ENCODE measurements around the gene TRIM21. TPM values are rescaled to one million over a fixed set of nuclear protein-coding genes. Genes with fewer than 3 reads are reported as not detected.

Gene TRIM21
- total RNA-seq (2014; rRNA removed; shearing (Covaris generic); ENCODE audit: low replicate concordance), result 15.1 and 24.7 TPM in 2 replicates

DNA sequence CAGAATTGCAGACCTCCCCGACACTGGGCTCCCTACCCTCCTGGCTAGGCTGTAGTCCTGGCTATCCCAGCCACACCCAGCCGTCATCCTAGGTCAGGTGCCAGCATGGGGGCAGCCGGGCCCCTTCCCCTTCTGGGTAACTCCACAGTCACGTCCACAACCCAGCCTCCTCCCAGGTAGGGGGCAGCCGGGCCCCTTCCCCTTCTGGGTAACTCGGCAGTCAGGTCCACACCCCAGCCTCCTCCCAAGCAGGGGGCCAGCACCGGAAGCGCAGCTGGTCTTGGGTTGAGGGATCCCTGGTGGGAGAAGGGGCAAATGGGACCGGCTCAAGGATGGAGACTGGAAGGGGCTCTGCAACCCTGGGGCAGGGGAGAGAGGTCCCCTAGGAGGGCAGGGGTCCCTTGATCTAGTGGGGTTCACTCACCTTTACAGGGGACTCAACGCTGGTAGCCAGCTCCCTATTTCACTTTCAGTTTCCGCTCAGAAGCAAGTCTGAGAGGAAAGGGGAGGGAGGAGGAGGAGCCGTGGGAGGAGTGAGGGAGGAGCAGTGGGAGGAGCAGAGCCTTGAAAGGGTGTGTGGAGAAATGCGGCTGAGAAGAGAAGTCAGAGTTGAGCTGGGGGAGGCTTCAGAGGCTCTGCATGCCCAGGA lies at the start of gene TRIM21:
Gene TRIM21 (minus strand): TSS at position 494 of the 649 bp plus-strand sequence. CDS start 3,293 bp downstream, outside the sequence.
- Histone ChIP-seq H4K20me1 (ENCODE audit: insufficient read depth, low read depth, low read length) (no peaks in the 10 kb centered on the region), H3K4me2 (ENCODE audit: low read depth, low read length, poor library complexity, severe bottlenecking) (peak within 1 kb of the TSS; percentile 82), H3K9ac (ENCODE audit: low read length) (peak within 1 kb of the TSS; percentile 87), H3K79me2 (ENCODE audit: low read length) (peaks cover 10% of the 10 kb centered on the region), H3K9me3 (ENCODE audit: low read length) (no peaks in the 10 kb centered on the region), H3K36me3 (ENCODE audit: insufficient read depth, low read length) (0 out of 2 replicates have a peak, but pooled peaks cover 1% of the 10 kb centered on the region), H2AFZ (ENCODE audit: low read length) (peak within 1 kb of the TSS; percentile 95), H3K27ac (ENCODE audit: low read length) (no peak within 1 kb of the TSS), H3K27me3 (ENCODE audit: low read length) (no peaks in the 10 kb centered on the region), H3K4me3 (ENCODE audit: low read length) (peak within 1 kb of the TSS; percentile 94), H3K9me2 (replicated peaks; ENCODE audit: insufficient read depth, low read length) (no peaks in the 10 kb centered on the region), H3K4me1 (ENCODE audit: low read length) (peaks cover 9% of the 10 kb centered on the region)
- DNase-seq, result peak; percentile 94

DNA sequence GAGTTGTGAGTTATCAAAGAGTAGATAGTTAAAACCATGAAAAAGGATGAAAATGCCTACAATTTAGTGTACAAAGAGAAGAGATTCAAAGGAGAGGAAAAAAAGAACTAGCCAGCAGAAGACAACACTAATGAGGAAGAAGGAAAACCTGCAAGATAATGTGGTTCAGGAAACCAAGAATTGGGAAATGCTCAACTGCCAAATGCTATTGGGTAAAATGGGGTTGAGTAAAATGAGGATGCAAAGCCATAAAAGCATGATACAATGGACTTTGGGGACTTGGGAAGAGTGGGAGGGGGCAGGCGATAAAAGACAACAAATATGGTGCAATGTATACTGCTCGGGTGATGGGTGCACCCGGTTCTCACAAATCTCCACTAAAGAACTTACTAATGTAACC lies 48.0 kb upstream of the TRIM21 start:
- H3K27ac ChIP-seq (ENCODE audit: low read length), result no peak overlapping the region
- no peak overlapping the region for H3K4me2 ChIP-seq (ENCODE audit: low read depth, low read length, poor library complexity, severe bottlenecking)
- no peaks in the 10 kb centered on the region for H3K4me1 ChIP-seq (ENCODE audit: low read length)
- no peak overlapping the region for H2AFZ ChIP-seq (ENCODE audit: low read length)
- H3K9me3 ChIP-seq (ENCODE audit: low read length), result no peaks in the 10 kb centered on the region
- H3K79me2 ChIP-seq (ENCODE audit: low read length), result no peaks in the 10 kb centered on the region
- H3K27me3 ChIP-seq (ENCODE audit: low read length), result no peaks in the 10 kb centered on the region
- DNase-seq, result no peak
- no peak overlapping the region for H3K4me3 ChIP-seq (ENCODE audit: low read length)
- no peaks in the 10 kb centered on the region for H3K36me3 ChIP-seq (ENCODE audit: insufficient read depth, low read length)
- H3K9me2 ChIP-seq (replicated peaks; ENCODE audit: insufficient read depth, low read length), result no peaks in the 10 kb centered on the region
- no peak overlapping the region for H3K9ac ChIP-seq (ENCODE audit: low read length)
- no peaks in the 10 kb centered on the region for H4K20me1 ChIP-seq (ENCODE audit: insufficient read depth, low read depth, low read length)

DNA sequence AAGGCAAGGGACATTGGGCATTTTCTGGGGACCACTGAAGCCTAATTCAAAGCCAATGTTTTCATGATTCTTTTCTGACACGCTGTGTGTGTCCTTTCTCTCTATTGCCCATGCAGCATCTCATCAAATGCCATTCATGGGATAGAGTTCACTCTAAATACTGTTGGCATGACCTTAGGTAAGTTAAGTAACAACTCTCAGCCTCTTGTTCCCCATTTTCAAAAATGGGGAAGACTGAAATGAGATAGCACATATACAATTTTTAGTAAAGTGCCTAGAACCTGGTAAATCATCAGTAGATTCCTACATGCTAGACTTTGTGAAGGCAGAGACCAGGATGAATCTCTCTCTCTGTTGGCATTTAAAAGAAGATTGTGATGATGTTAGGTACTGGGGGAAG lies 42.9 kb upstream of the TRIM21 start:
- no peak overlapping the region for H2AFZ ChIP-seq (ENCODE audit: low read length)
- no peaks in the 10 kb centered on the region for H3K79me2 ChIP-seq (ENCODE audit: low read length)
- no peak overlapping the region for H3K4me2 ChIP-seq (ENCODE audit: low read depth, low read length, poor library complexity, severe bottlenecking)
- no peaks in the 10 kb centered on the region for H4K20me1 ChIP-seq (ENCODE audit: insufficient read depth, low read depth, low read length)
- no peak for DNase-seq
- H3K9me3 ChIP-seq (ENCODE audit: low read length), result no peaks in the 10 kb centered on the region
- no peaks in the 10 kb centered on the region for H3K9me2 ChIP-seq (replicated peaks; ENCODE audit: insufficient read depth, low read length)
- no peaks in the 10 kb centered on the region for H3K36me3 ChIP-seq (ENCODE audit: insufficient read depth, low read length)
- H3K27ac ChIP-seq (ENCODE audit: low read length), result no peak overlapping the region
- H3K4me3 ChIP-seq (ENCODE audit: low read length), result no peak overlapping the region
- H3K9ac ChIP-seq (ENCODE audit: low read length), result no peak overlapping the region
- no peaks in the 10 kb centered on the region for H3K4me1 ChIP-seq (ENCODE audit: low read length)
- H3K27me3 ChIP-seq (ENCODE audit: low read length), result no peaks in the 10 kb centered on the region

DNA sequence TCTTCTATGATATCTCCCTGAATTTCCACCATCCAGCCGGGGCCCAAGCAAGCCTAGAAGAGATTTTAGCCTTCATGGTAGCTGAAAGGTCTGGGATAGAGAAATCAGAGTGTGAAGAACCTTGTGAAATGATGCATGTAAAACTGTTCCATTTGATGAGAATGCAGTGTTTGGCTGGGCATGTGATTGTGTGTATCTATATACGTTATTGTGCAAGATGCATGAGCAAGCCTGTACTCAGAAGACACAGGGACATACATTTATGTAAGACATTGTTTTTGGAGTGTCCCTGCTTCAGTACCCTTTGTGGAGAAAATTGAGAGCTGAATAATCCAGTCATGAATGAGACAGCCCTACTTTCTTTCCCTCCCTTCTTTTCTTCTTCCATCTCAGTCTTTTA lies 40.4 kb upstream of the TRIM21 start:
- no peak for DNase-seq
- Histone ChIP-seq H3K4me3 (ENCODE audit: low read length) (no peak overlapping the region), H3K4me1 (ENCODE audit: low read length) (no peaks in the 10 kb centered on the region), H4K20me1 (ENCODE audit: insufficient read depth, low read depth, low read length) (no peaks in the 10 kb centered on the region), H3K9ac (ENCODE audit: low read length) (no peak overlapping the region), H3K79me2 (ENCODE audit: low read length) (no peaks in the 10 kb centered on the region), H3K36me3 (ENCODE audit: insufficient read depth, low read length) (no peaks in the 10 kb centered on the region), H3K27ac (ENCODE audit: low read length) (no peak overlapping the region), H3K4me2 (ENCODE audit: low read depth, low read length, poor library complexity, severe bottlenecking) (no peak overlapping the region), H2AFZ (ENCODE audit: low read length) (no peak overlapping the region), H3K9me2 (replicated peaks; ENCODE audit: insufficient read depth, low read length) (no peaks in the 10 kb centered on the region), H3K9me3 (ENCODE audit: low read length) (no peaks in the 10 kb centered on the region), H3K27me3 (ENCODE audit: low read length) (no peaks in the 10 kb centered on the region)

DNA sequence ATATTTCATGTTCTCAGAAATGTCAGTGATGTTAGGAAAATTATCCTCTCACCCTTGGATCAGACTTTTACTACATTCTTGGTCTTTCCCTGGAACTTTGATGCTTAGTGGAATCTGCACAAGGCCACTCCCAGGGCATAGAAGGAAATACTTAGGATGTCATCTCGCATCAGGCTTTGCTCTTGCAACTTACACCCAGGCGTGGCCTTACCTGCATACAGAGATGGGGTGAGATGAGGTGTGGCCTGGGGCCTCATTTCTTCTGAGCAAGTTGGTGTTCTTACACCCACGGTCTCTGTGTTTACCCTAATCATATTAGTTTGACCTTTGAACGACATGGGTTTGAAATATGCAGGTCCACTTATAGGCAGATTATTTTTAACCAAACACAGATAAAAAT lies 36.5 kb upstream of the TRIM21 start:
- no peak overlapping the region for H3K27ac ChIP-seq (ENCODE audit: low read length)
- no peaks in the 10 kb centered on the region for H3K79me2 ChIP-seq (ENCODE audit: low read length)
- no peaks in the 10 kb centered on the region for H3K36me3 ChIP-seq (ENCODE audit: insufficient read depth, low read length)
- no peaks in the 10 kb centered on the region for H3K9me3 ChIP-seq (ENCODE audit: low read length)
- H3K4me3 ChIP-seq (ENCODE audit: low read length), result no peak overlapping the region
- peak; percentile 2 for DNase-seq
- H3K4me1 ChIP-seq (ENCODE audit: low read length), result no peaks in the 10 kb centered on the region
- H2AFZ ChIP-seq (ENCODE audit: low read length), result no peak overlapping the region
- no peak overlapping the region for H3K9ac ChIP-seq (ENCODE audit: low read length)
- H4K20me1 ChIP-seq (ENCODE audit: insufficient read depth, low read depth, low read length), result no peaks in the 10 kb centered on the region
- H3K9me2 ChIP-seq (replicated peaks; ENCODE audit: insufficient read depth, low read length), result no peaks in the 10 kb centered on the region
- no peaks in the 10 kb centered on the region for H3K27me3 ChIP-seq (ENCODE audit: low read length)
- H3K4me2 ChIP-seq (ENCODE audit: low read depth, low read length, poor library complexity, severe bottlenecking), result no peak overlapping the region

DNA sequence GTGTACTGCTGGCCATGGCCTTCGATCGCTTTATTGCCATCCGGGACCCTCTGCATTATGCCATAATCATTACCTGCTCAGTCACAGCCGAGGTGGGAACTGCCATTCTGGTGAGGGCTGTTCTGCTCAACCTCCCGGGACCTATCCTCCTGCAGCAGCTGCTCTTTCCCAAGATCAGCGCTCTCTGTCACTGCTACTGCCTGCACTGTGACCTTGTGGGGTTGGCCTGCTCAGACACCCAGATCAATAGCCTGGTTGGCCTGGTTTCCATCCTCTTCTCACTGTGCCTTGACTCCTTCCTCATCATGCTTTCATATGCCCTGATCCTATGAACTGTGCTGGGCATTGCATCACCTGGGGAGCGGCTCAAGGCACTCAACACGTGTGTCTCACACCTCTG lies 24.9 kb upstream of the TRIM21 start:
- no peaks in the 10 kb centered on the region for H3K9me2 ChIP-seq (replicated peaks; ENCODE audit: insufficient read depth, low read length)
- H3K79me2 ChIP-seq (ENCODE audit: low read length), result no peaks in the 10 kb centered on the region
- H3K27me3 ChIP-seq (ENCODE audit: low read length), result no peaks in the 10 kb centered on the region
- H3K36me3 ChIP-seq (ENCODE audit: insufficient read depth, low read length), result no peaks in the 10 kb centered on the region
- no peak overlapping the region for H3K9ac ChIP-seq (ENCODE audit: low read length)
- no peak for DNase-seq
- H4K20me1 ChIP-seq (ENCODE audit: insufficient read depth, low read depth, low read length), result no peaks in the 10 kb centered on the region
- no peak overlapping the region for H3K4me3 ChIP-seq (ENCODE audit: low read length)
- no peak overlapping the region for H3K27ac ChIP-seq (ENCODE audit: low read length)
- no peak overlapping the region for H2AFZ ChIP-seq (ENCODE audit: low read length)
- no peaks in the 10 kb centered on the region for H3K9me3 ChIP-seq (ENCODE audit: low read length)
- H3K4me2 ChIP-seq (ENCODE audit: low read depth, low read length, poor library complexity, severe bottlenecking), result no peak overlapping the region
- H3K4me1 ChIP-seq (ENCODE audit: low read length), result no peaks in the 10 kb centered on the region

DNA sequence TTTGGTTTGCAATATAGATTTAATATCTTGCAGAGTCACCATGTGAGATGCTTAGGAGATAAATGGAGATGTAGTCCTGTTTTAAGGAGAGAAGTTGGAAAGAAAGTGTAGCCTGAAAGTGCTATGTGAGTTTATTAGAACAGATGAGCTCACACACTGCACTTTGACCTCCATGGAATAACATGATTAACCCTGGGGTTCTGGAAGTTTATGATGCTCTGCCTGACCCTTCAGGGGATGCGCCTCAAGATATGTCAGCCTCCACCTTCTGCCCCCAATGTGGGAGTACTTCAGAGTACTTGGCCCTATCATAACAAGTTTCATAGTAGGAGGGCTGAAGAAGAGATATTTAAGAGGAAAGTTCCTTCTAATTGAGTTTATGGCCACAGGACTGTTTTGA lies 23.3 kb upstream of the TRIM21 start:
- Histone ChIP-seq H3K27me3 (ENCODE audit: low read length) (no peaks in the 10 kb centered on the region), H3K4me3 (ENCODE audit: low read length) (no peak overlapping the region), H3K27ac (ENCODE audit: low read length) (no peak overlapping the region), H3K4me2 (ENCODE audit: low read depth, low read length, poor library complexity, severe bottlenecking) (no peak overlapping the region), H3K79me2 (ENCODE audit: low read length) (no peaks in the 10 kb centered on the region), H3K36me3 (ENCODE audit: insufficient read depth, low read length) (no peaks in the 10 kb centered on the region), H3K9me2 (replicated peaks; ENCODE audit: insufficient read depth, low read length) (no peaks in the 10 kb centered on the region), H3K9ac (ENCODE audit: low read length) (no peak overlapping the region), H4K20me1 (ENCODE audit: insufficient read depth, low read depth, low read length) (no peaks in the 10 kb centered on the region), H3K4me1 (ENCODE audit: low read length) (no peaks in the 10 kb centered on the region), H3K9me3 (ENCODE audit: low read length) (no peaks in the 10 kb centered on the region), H2AFZ (ENCODE audit: low read length) (no peak overlapping the region)
- no peak for DNase-seq

DNA sequence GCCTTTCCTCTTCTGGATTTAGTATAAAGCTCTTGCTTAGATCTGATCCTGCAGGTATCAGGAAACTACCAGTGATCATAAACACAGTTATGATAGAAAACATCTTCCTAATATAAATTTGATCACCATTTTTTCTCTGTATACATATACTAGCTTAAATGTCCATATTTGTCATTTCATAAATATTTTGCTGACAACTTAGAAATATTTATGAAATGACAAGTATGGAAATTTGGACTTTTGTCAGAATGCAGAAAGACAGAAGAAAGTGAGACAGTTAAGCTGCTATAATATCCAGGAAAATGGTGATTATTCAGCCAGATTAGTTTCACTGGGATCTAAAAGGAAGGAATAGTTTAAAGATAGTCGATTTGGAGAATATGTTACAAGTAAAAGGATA lies 22.8 kb upstream of the TRIM21 start:
- no peaks in the 10 kb centered on the region for H3K36me3 ChIP-seq (ENCODE audit: insufficient read depth, low read length)
- DNase-seq, result no peak
- no peaks in the 10 kb centered on the region for H4K20me1 ChIP-seq (ENCODE audit: insufficient read depth, low read depth, low read length)
- H3K9me3 ChIP-seq (ENCODE audit: low read length), result no peaks in the 10 kb centered on the region
- H3K9ac ChIP-seq (ENCODE audit: low read length), result no peak overlapping the region
- H3K4me3 ChIP-seq (ENCODE audit: low read length), result no peak overlapping the region
- no peak overlapping the region for H2AFZ ChIP-seq (ENCODE audit: low read length)
- no peak overlapping the region for H3K27ac ChIP-seq (ENCODE audit: low read length)
- H3K27me3 ChIP-seq (ENCODE audit: low read length), result no peaks in the 10 kb centered on the region
- H3K9me2 ChIP-seq (replicated peaks; ENCODE audit: insufficient read depth, low read length), result no peaks in the 10 kb centered on the region
- H3K4me1 ChIP-seq (ENCODE audit: low read length), result no peaks in the 10 kb centered on the region
- no peaks in the 10 kb centered on the region for H3K79me2 ChIP-seq (ENCODE audit: low read length)
- no peak overlapping the region for H3K4me2 ChIP-seq (ENCODE audit: low read depth, low read length, poor library complexity, severe bottlenecking)

Measured in Karpas-422 (cell line).